Measurements from ENCODE around the gene GABRR3.
A peak's percentile ranks its signal among the peaks of the same experiment; 100 is the strongest.

GABRR3 gene

DNA sequence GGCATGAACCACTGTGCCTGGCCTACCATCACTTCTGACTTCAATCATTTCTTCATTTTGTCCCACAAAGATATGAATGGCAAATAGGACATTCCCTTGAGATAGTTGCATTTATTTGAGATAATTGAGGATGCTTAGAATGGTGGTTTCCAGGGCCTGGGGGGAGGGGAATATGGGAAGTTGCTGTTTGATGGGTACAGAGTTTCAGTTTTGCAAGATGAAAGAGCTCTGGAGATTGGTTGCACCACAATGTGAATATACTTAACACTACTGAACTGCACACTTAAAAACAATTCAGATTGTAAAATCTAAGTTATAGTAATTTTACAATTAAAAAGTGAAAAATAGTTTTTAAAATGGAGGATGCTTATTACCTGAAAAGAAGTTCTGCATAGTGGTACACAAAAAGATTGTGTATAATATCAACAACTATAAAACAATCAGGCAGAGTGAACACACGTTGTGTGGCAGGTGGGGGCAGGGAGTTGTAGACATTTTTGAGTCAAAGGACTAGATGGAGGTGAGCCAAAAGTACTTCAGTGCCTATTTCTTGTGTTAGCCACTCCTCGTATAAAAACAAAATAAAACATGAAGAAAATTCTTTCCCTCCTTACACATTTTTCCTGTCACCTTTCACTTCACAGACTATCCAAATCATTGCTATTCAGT lies 44.4 kb downstream of the GABRR3 start:
- no peak for DNase-seq (ENCODE audit: low read depth)

DNA sequence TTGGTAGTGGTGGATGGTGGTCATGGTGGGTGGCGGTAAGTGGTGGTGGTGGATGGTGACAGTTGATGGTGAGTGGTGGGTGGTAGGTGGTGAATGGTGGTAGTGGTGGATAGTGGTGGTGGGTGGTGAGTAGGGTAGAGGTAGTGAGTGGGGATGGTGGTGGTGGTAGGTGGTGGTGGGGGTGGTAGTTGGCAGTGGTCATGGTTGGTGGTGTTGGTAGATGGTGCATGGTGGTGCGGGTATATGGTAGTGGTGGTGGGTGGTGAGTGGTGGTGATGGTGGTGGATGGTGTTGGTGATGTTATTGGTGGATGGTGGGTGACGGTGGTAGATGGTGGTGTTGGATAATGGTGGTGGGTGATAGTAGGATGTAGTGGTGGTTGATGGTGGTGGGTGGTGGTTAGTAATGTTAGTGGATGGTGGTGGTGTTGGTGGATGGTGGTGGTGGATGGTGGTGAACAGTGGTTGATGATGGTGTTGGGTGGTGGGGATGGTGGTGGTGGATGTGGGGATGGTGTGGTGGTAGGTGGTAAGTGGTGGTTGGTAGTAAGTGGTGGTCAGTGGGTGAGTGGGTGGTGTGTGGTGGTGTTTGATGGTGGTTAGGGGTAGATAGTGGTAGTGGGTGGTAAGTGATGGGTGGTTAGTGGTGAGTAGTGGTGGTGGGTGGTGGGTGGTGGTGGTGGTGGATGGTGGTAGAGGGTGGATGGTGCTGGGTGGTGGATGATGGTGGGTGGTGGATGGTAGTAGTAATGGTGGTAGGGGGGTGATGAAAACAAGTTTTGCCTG lies 46.1 kb downstream of the GABRR3 start:
- no peak for DNase-seq (ENCODE audit: low read depth)

DNA sequence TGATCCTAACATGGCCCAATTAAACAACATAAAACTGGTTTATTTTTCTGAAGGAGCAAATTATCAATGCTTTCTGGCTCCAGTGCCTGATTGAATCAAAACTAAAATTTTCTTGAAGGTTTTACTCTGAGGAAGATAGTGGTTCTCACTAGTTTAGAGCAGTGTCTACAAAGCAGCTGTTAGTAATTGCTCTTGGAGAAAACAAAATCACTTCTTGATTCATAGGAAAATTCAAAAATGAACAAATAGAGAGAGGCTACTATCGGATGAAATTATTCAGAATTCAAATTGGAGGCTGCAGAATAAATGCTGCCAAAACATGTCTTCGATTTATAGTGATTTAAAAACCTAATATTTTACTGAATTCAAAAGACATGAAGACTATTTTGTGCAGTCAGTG lies 47.8 kb downstream of the GABRR3 start:
- DNase-seq (ENCODE audit: low read depth) = no peak

- no peak for DNase-seq (ENCODE audit: low read depth)
Observed at GRCh38 chr3:97983933-97984491, 51.1 kb downstream of the GABRR3 start.

GRCh38 chr3:97981886-97982285 lies 53.2 kb downstream of the GABRR3 start:
- no peak for DNase-seq (ENCODE audit: low read depth)

DNA sequence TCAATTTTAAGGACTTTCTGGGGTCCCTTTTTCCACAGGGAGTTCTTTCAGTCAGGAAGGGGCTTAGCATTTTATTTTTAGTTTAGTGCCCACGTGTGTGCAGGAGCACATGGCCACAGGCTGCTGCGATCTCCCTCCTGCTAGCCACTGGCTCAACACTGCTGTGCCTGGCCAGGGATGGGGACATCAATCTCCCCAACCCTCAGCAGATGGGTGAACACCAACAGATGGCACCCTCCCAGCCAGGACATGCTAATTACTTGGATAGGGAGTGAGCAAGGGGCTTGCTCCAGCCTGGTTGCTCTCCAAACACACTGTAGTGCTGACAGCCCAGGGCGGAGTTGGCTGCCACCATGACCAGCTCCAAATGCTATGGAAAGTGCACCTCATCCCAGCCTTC lies 55.5 kb downstream of the GABRR3 start:
- no peak for DNase-seq (ENCODE audit: low read depth)

DNA sequence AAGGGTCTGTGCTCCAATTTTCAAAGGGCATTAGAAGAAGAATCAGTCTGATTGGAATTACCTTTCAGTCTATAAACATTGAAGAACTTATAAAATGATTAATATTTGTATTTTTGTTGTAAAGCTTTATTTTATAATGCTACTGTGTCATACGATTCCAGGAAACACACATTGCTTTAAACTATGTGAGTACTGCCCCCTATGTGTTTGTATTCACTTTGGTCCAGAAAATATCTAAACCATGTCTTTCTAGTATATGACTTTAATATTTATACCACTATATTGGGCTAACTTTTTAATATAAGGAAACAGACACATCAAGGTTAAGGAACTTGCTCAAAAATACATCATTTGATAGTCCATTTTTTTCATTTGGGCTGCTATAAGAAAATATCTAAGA lies 59.6 kb downstream of the GABRR3 start:
- no peak for DNase-seq (ENCODE audit: low read depth)

DNA sequence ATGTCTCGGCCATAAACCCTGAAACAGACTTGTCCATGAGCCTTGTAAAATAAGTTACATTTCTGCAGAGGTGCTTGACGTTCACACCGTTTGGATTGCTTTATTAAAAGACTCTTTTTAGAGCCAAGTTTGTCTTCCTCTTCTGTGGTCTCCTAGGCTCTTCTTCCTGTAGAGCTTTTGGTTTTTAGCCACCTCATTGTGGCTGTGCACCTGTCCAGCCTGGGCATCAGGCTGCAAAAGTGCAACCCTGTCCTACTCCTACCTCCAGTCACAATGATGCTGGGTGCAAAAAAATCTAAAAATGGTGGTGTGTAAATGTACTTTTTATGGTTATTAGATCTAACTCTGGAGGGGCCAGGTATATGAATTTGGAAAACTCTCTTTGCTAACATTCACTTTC lies 60.1 kb downstream of the GABRR3 start:
- DNase-seq (ENCODE audit: low read depth) = no peak

DNA sequence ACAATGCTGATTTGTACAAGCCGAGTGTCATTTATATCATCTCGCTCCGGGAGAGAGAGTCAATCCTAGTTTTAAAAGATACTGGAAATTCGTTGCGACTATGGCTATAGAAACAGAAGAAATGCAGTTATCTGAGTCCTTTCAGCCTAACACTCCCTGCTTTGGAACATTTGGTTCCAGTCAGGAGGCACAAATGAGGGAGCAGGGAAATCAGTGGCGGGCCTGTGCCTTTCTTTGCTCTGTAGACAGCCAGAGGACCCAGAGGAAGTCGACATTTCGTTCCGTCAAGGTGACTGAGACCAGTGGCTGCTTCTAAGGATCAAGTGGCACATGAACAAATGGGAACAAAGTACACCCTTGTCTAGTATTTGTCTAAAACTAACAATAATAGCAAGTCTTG lies 62.1 kb downstream of the GABRR3 start:
- DNase-seq (ENCODE audit: low read depth) = no peak

DNA sequence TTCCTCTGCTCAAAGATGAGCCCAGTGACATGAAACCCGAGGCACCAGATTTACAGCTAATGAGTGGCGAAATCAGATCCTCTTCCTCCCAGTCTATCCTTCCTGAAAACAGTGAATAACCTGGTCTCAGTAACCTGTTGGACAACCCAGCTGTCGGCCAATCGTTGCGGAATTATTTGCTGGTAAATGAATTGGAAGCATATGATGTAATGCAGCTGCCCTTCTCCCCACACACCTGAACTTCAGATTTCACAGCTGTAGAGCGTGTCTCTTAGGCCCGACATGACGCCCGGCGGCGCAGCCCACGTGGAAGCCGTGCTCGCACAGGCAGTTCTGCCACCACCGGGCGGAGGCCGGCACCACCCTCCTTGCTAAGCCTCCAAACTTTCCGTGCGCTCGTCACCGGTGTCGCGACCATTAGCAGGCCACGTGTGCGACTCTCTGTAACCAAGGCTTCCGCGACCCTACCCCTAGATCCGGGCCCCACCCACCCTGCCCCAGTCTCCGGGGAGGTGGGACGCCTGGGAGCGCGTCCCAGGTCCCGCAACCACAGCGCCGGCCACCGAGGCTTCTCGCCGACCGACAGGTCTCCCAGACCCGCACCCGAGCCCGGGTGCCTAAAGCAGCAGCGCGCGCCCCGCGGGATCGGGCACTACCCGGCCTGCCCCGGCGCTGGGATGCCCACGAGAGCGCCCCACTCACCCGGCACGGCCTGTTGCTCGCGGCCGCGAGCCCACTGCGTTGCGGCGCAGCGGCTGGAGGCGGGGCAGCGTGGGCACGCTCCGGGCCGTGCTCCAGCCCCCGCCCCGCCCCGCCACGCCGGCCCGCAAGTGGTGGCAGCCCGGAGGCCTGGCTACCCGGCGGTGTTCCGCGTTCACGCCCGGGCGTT lies 63.2 kb downstream of the GABRR3 start, which contains the start of gene RIOX2:
Gene RIOX2, minus strand, starts transcription at position 753 of the 889 bp plus-strand sequence. CDS start 4,838 bp downstream, outside the sequence.
- peak; percentile 68 for DNase-seq (ENCODE audit: low read depth)

DNA sequence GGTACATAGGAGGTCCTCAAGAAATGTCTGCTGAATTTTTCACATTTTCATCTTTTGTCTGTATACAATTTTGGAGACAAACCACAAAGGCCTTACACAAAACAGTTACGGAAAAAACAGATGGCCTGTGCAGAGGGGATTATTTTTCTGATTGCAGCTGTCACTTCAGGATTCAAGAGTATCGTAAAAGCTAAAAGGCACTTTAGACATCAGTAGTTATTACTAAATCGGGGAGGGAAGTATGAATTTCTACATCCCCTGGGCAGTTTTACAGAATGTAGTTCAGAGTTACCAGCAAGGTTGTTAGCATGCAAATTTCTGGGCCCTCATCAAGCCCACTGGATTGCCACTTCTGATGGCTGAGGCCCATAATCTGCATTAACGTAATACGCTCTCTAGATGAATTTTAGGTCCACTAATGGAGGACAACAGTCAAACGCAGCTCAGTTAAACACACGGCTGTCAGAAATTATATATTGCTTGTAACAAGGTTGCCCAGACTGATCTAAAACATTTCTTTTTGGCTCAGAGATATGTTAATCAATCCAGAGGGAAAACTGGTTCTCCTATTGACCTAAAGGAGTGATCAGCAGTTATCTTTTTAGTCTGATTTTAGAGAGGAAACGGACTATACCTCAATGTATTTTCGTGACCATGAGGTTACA lies 64.0 kb downstream of the GABRR3 start:
- DNase-seq (ENCODE audit: low read depth) = no peak

DNA sequence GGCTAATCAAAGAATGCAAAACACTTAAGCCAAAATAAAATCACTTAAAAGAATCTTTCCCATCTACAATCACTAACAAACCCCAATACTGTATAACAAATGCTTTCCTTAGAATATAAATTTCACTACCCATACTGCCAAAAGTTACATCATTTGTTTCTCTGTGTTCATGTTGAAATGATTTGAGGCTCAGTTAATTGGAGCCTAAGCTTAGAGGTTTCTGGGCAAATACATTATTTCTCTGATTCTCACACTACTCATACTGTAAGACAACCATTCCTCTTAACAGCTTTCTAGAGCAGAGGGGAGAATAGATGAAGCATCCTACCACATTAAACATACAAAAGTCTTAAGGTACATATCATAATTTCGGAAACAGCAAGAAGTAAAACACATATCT lies 65.0 kb downstream of the GABRR3 start:
- DNase-seq (ENCODE audit: low read depth) = no peak

- DNase-seq (ENCODE audit: low read depth) = no peak
Observed at GRCh38 chr3:97969541-97969940, 65.6 kb downstream of the GABRR3 start.

DNA sequence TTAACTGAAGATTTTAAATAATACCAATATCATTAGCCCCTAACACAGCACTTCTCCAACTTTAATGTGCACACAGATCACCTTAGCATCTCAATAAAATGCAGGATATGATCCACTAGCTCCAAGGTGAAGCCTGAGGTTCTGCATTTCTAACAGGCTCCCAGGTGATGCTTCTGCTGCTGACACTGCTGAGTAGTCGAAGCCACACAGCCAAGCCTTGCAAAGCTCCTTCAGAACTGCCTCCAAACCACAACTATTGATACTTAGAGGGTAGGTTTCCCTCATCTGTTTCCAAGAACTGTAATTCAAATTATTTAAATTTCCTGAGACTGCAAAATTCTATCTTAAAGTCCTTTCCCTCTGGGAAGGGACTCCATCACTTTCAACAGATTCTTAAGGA lies 66.7 kb downstream of the GABRR3 start:
- no peak for DNase-seq (ENCODE audit: low read depth)

- DNase-seq (ENCODE audit: low read depth) = no peak
Observed at GRCh38 chr3:97967966-97968365, 67.1 kb downstream of the GABRR3 start.

DNA sequence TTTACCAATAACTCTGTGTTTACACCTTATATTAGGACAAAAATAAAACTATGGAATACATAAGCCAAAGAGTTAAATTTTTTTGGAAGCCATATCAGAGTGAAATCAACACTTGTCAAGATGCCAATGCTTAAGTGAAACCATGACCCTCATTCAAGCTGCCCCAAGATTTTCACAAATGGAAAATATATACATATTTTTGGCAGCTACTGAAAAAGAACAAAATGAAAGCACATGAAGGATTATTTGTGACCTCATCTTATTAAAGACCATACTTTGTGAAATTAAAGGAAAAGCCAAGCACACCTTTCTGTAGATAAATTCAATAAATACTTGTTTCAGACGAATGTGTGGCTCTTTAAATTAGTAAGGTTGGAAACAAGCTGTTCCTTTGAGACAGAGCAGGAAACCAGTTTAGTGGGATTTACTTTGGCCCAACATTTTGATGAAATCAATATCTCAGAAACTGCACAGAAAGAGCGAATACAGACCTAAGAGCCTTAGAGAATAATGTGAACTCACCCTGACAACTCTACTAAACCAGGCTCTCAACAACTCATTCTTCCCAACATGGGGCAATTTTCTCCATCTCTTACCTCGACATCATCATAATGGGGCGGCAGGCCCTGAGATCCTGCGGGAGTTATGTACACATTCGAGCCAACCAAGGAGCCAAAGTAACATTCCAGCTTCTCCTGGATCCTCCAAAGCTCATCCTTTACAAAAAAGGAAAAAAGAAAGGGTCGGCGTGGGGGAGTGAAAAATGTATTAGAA lies 73.9 kb downstream of the GABRR3 start:
- DNase-seq (ENCODE audit: low read depth) = no peak

- no peak for DNase-seq (ENCODE audit: low read depth)
Observed at GRCh38 chr3:97960551-97960950, 74.6 kb downstream of the GABRR3 start.

DNA sequence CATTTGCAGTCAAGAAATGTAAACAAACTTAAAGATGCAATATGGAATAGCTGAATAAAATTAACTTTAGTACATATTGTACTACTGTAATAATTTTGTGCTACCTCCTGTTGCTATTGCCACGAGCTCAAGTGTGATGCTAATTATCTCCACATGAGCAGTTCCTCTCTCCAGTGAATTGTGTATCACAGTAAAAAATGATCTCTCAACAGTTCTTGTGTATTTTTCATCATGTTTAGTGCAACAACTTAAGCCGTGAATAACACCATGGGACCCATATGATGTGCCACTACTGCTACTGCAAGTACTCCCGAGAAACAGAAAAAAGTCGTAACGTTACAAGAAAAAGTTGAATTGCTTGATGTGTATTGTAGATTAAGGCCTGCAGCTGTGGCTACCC lies 75.2 kb downstream of the GABRR3 start:
- DNase-seq (ENCODE audit: low read depth) = no peak

DNA sequence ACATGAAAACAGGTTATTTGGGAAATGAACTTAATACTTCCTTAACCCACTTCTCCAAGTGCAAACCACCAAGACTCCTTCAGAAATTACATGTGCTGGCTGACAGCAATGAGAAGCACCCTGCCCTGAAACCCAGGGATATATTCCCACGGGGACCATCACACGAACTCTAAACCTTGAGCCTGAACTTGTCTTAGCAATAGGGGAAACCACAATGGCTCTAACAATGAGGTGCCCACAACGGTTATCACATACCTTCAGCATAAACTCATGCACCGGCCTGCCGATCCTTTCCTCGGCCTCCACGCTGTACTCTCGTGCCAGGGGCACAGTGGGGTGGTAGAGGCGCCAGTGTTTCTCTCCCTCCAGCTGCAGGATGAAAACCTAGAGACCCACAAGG lies 76.3 kb downstream of the GABRR3 start:
- no peak for DNase-seq (ENCODE audit: low read depth)

GRCh38 chr3:97958396-97958795 lies 76.7 kb downstream of the GABRR3 start:
- DNase-seq (ENCODE audit: low read depth) = no peak
